HepG2 (cell line): ENCODE data around the gene HEPACAM2. TPM values are rescaled to one million over a fixed set of nuclear protein-coding genes. Genes with fewer than 3 reads are reported as not detected.

Experiments
- DNMT1 ChIP-seq: sonication (generic); formaldehyde crosslinking; IDR thresholded peaks from 2 replicates; pipeline ENCODE4 v1.5.1; 2020; ENCODE audit warnings: mild to moderate bottlenecking, missing genetic modification reagents
- MTERF4 ChIP-seq: sonication (generic); formaldehyde crosslinking; IDR thresholded peaks from 2 replicates; pipeline ENCODE4 v1.8.0; 2023; ENCODE audit warnings: mild to moderate bottlenecking, missing genetic modification reagents
- NFRKB ChIP-seq: fragments of 450-650 bp; IDR thresholded peaks from 2 replicates; pipeline ENCODE4 v1.6.1; 2017
- NR1H2 ChIP-seq: sonication (generic); formaldehyde crosslinking; IDR thresholded peaks from 2 replicates; pipeline ENCODE4 v1.8.1; 2022; ENCODE audit warnings: low read depth, missing genetic modification reagents, borderline replicate concordance
- RFX1 ChIP-seq: fragments of 450-650 bp; IDR thresholded peaks from 2 replicates; pipeline ENCODE4 v1.6.1; 2017
- SKIL ChIP-seq: sonication (generic); formaldehyde crosslinking; IDR thresholded peaks from 2 replicates; pipeline ENCODE4 v1.8.0; 2022; ENCODE audit warnings: missing genetic modification reagents, mild to moderate bottlenecking, moderate library complexity, borderline replicate concordance
- WIZ ChIP-seq: sonication (generic); formaldehyde crosslinking; IDR thresholded peaks from 2 replicates; pipeline ENCODE4 v1.5.1; 2020; ENCODE audit warnings: mild to moderate bottlenecking, missing genetic modification reagents
- ZBTB34 ChIP-seq: sonication (generic); formaldehyde crosslinking; IDR thresholded peaks from 2 replicates; pipeline ENCODE4 v1.8.0; 2022; ENCODE audit warnings: mild to moderate bottlenecking, missing genetic modification reagents
- ZEB1 ChIP-seq: IDR thresholded peaks from 2 replicates; pipeline ENCODE4 v1.6.1; 2012; ENCODE audit warnings: mild to moderate bottlenecking, low read depth, inconsistent platforms; ENCODE audit not compliant: insufficient replicate concordance
- ZNF230 ChIP-seq: sonication (generic); formaldehyde crosslinking; IDR thresholded peaks from 2 replicates; pipeline ENCODE4 v1.4.0; 2020; ENCODE audit warnings: mild to moderate bottlenecking, missing genetic modification reagents
- ZNF333 ChIP-seq: sonication (generic); formaldehyde crosslinking; IDR thresholded peaks from 2 replicates; pipeline ENCODE4 v1.4.0; 2020; ENCODE audit warnings: mild to moderate bottlenecking, missing genetic modification reagents, borderline replicate concordance
- ZNF607 ChIP-seq: sonication (generic); formaldehyde crosslinking; IDR thresholded peaks from 2 replicates; pipeline ENCODE4 v1.5.1; 2020; ENCODE audit warnings: missing genetic modification reagents, mild to moderate bottlenecking, borderline replicate concordance
- ZNF674 ChIP-seq: sonication (generic); formaldehyde crosslinking; IDR thresholded peaks from 2 replicates; pipeline ENCODE4 v1.5.0; 2020; ENCODE audit warnings: low read depth, mild to moderate bottlenecking, missing genetic modification reagents
- ZSCAN25 ChIP-seq: sonication (generic); formaldehyde crosslinking; IDR thresholded peaks from 2 replicates; pipeline ENCODE4 v1.8.0; 2022; ENCODE audit warnings: mild to moderate bottlenecking, missing genetic modification reagents
- polyA plus RNA-seq, 8 experiments: library from polyadenylated mRNA; depleted of rRNA in 3 of 8; stranded (reverse) in 7 of 8; unstranded in 1 of 8; fragments of >200 nt; fragmentation: Illumina TruSeq in 4 of 8; extraction: Trizol in 4 of 8; gene quantifications; 2 replicates each; pipeline versions ENCODE4 v1.2.1 to v1.2.3, GENCODE V29; 2011 to 2016; ENCODE audit warnings: low read depth in 4 of 8, missing spikeins in 1 of 8, mixed read lengths in 1 of 8; ENCODE audit not compliant: insufficient read depth in 1 of 8
- total RNA-seq, 5 experiments: library from RNA; depleted of rRNA; stranded (reverse); fragments of >200 nt; fragmentation: Illumina TruSeq; extraction: Trizol; gene quantifications; 2 replicates each; pipeline ENCODE4 v1.2.3, GENCODE V29; 2016; ENCODE audit warnings: low read depth in 1 of 5
- TF ChIP-seq, protein P1 (sequence below): IDR thresholded peaks from 2 replicates; pipeline ENCODE4 v1.6.1; 2016; ENCODE audit warnings: missing compliant biosample characterization, missing genetic modification reagents, borderline replicate concordance
- TF ChIP-seq, protein P2 (sequence below): sonication (generic); formaldehyde crosslinking; IDR thresholded peaks from 2 replicates; pipeline ENCODE4 v1.5.0; 2020; ENCODE audit warnings: missing genetic modification reagents
- TF ChIP-seq, protein P3 (sequence below): sonication (generic); formaldehyde crosslinking; IDR thresholded peaks from 2 replicates; pipeline ENCODE4 v1.4.0; 2020; ENCODE audit warnings: mild to moderate bottlenecking, missing genetic modification reagents, borderline replicate concordance

HEPACAM2 gene
- total and polyA plus RNA-seq, 2 of the 13 experiments (the other 11 are each of a cell fraction or from before 2014, with no cell fraction given) = not detected

DNA sequence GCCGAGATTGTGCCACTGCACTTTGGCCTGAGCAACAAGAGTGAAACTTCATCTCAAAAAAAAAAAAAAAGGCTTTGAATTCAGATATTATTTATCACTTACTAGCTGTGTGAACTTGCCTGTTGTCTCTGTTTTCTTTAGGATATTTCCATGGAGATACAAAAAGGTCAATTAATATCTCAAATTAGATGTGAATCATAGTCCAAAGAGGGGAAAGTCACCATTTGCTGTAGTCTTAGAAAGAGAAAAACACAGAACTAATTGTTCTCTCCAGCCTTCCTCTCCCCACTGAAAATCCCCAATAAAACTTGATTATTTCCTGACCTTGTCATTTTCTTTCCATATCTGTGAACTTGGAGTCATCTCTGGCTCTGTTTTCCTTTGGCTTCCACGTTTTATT lies 21.2 kb downstream of the HEPACAM2 start (continued):
- no peak for TF ChIP-seq SKIL (CRISPR knock-in tag)
- no peak for TF ChIP-seq WIZ (CRISPR knock-in tag)
- no peak for TF ChIP-seq NR1H2 (CRISPR knock-in tag)
- TF ChIP-seq, protein P1, sequence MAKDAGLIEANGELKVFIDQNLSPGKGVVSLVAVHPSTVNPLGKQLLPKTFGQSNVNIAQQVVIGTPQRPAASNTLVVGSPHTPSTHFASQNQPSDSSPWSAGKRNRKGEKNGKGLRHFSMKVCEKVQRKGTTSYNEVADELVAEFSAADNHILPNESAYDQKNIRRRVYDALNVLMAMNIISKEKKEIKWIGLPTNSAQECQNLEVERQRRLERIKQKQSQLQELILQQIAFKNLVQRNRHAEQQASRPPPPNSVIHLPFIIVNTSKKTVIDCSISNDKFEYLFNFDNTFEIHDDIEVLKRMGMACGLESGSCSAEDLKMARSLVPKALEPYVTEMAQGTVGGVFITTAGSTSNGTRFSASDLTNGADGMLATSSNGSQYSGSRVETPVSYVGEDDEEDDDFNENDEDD (CRISPR knock-in tag) = no peak
- no peak for TF ChIP-seq RFX1
- TF ChIP-seq ZNF333 = no peak
- no peak for TF ChIP-seq ZNF674 (CRISPR knock-in tag)
- TF ChIP-seq, protein P2, sequence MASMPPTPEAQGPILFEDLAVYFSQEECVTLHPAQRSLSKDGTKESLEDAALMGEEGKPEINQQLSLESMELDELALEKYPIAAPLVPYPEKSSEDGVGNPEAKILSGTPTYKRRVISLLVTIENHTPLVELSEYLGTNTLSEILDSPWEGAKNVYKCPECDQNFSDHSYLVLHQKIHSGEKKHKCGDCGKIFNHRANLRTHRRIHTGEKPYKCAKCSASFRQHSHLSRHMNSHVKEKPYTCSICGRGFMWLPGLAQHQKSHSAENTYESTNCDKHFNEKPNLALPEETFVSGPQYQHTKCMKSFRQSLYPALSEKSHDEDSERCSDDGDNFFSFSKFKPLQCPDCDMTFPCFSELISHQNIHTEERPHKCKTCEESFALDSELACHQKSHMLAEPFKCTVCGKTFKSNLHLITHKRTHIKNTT (CRISPR knock-in tag) = no peak
- no peak for TF ChIP-seq DNMT1 (CRISPR knock-in tag)
- TF ChIP-seq, protein P3, sequence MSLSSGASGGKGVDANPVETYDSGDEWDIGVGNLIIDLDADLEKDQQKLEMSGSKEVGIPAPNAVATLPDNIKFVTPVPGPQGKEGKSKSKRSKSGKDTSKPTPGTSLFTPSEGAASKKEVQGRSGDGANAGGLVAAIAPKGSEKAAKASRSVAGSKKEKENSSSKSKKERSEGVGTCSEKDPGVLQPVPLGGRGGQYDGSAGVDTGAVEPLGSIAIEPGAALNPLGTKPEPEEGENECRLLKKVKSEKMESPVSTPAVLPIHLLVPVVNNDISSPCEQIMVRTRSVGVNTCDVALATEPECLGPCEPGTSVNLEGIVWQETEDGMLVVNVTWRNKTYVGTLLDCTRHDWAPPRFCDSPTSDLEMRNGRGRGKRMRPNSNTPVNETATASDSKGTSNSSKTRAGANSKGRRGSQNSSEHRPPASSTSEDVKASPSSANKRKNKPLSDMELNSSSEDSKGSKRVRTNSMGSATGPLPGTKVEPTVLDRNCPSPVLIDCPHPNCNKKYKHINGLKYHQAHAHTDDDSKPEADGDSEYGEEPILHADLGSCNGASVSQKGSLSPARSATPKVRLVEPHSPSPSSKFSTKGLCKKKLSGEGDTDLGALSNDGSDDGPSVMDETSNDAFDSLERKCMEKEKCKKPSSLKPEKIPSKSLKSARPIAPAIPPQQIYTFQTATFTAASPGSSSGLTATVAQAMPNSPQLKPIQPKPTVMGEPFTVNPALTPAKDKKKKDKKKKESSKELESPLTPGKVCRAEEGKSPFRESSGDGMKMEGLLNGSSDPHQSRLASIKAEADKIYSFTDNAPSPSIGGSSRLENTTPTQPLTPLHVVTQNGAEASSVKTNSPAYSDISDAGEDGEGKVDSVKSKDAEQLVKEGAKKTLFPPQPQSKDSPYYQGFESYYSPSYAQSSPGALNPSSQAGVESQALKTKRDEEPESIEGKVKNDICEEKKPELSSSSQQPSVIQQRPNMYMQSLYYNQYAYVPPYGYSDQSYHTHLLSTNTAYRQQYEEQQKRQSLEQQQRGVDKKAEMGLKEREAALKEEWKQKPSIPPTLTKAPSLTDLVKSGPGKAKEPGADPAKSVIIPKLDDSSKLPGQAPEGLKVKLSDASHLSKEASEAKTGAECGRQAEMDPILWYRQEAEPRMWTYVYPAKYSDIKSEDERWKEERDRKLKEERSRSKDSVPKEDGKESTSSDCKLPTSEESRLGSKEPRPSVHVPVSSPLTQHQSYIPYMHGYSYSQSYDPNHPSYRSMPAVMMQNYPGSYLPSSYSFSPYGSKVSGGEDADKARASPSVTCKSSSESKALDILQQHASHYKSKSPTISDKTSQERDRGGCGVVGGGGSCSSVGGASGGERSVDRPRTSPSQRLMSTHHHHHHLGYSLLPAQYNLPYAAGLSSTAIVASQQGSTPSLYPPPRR = no peak
- no peak for TF ChIP-seq MTERF4
- TF ChIP-seq ZNF230 (CRISPR knock-in tag) = no peak
- TF ChIP-seq ZEB1 = no peak
- TF ChIP-seq ZSCAN25 (CRISPR knock-in tag) = no peak
- TF ChIP-seq ZNF607 (CRISPR knock-in tag) = no peak
- no peak for TF ChIP-seq NFRKB
- no peak for TF ChIP-seq ZBTB34 (CRISPR knock-in tag)
